Astrocyte (in vitro differentiated cells and primary cell): ENCODE results near the gene ABCC3. TPM values are rescaled to one million over a fixed set of nuclear protein-coding genes. Genes with fewer than 3 reads are reported as not detected.
"Not testable (repeated sequence)": the region's sequence is repeated elsewhere in the genome, so short reads cannot be mapped to it uniquely, and the experiment has no call there.

Experiments used
- DNase-seq: peaks from one replicate; pipeline ENCODE4 v3.0.0-alpha.2; 2010; ENCODE audit warnings: low read depth
- FAIRE-seq: peaks from 2 replicates; lab custom pipeline; 2011; peaks lifted over from hg19 to GRCh38; lab: Jason Lieb, UNC
- H2AFZ ChIP-seq: 2 replicates; pipeline ENCODE4 v1.6.0; 2012; ENCODE audit warnings: low read depth, low read length, inconsistent platforms
- H3K27ac ChIP-seq: 2 replicates; pipeline ENCODE4 v1.5.1; 2011; ENCODE audit warnings: low read depth, low read length, inconsistent platforms
- H3K27me3 ChIP-seq: 2 replicates; pipeline ENCODE4 v1.6.0; 2011; ENCODE audit warnings: low read length, inconsistent platforms; ENCODE audit not compliant: insufficient read depth
- H3K36me3 ChIP-seq: 2 replicates; pipeline ENCODE4 v1.5.1; 2011; ENCODE audit warnings: low read length, inconsistent platforms; ENCODE audit not compliant: insufficient read depth
- H3K4me1 ChIP-seq: 2 replicates; pipeline ENCODE4 v1.5.1; 2011; ENCODE audit warnings: low read length, inconsistent platforms; ENCODE audit not compliant: insufficient read depth
- H3K4me2 ChIP-seq: 2 replicates; pipeline ENCODE4 v1.6.0; 2012; ENCODE audit warnings: low read length, inconsistent platforms
- H3K4me3 ChIP-seq: 2 replicates; pipeline ENCODE4 v1.5.1; 2011; ENCODE audit warnings: low read depth, mild to moderate bottlenecking, low read length, inconsistent platforms; ENCODE audit not compliant: insufficient read depth
- H3K79me2 ChIP-seq: 2 replicates; pipeline ENCODE4 v1.6.0; 2012; ENCODE audit warnings: mild to moderate bottlenecking, low read length, inconsistent platforms; ENCODE audit not compliant: insufficient read depth
- H3K9ac ChIP-seq: 2 replicates; pipeline ENCODE4 v1.6.0; 2012; ENCODE audit warnings: mild to moderate bottlenecking, low read length, inconsistent platforms
- H3K9me3 ChIP-seq: 2 replicates; pipeline ENCODE4 v1.5.1; 2012; ENCODE audit warnings: low read depth, mild to moderate bottlenecking, low read length, inconsistent platforms; ENCODE audit not compliant: insufficient read depth
- H4K20me1 ChIP-seq: 2 replicates; pipeline ENCODE4 v1.6.0; 2012; ENCODE audit warnings: low read length, inconsistent platforms; ENCODE audit not compliant: insufficient read depth
- H3K27ac Mint-ChIP-seq: one replicate; pipeline ENCODE4 v1.8.0; 2021; ENCODE audit warnings: mild to moderate bottlenecking, mixed read lengths; ENCODE audit not compliant: unreplicated experiment
- H3K27me3 Mint-ChIP-seq: one replicate; pipeline ENCODE4 v1.8.0; 2021; ENCODE audit warnings: low read depth, mixed read lengths; ENCODE audit not compliant: unreplicated experiment
- H3K36me3 Mint-ChIP-seq: one replicate; pipeline ENCODE4 v1.8.0; 2021; ENCODE audit warnings: low read depth, mixed read lengths; ENCODE audit not compliant: unreplicated experiment
- H3K4me1 Mint-ChIP-seq: one replicate; pipeline ENCODE4 v1.8.0; 2021; ENCODE audit warnings: low read depth, mixed read lengths; ENCODE audit not compliant: unreplicated experiment
- H3K4me3 Mint-ChIP-seq: one replicate; pipeline ENCODE4 v1.8.0; 2021; ENCODE audit warnings: mild to moderate bottlenecking, moderate library complexity, mixed read lengths; ENCODE audit not compliant: unreplicated experiment
- H3K9me3 Mint-ChIP-seq: one replicate; pipeline ENCODE4 v1.8.0; 2021; ENCODE audit warnings: mild to moderate bottlenecking, mixed read lengths; ENCODE audit not compliant: unreplicated experiment
- EZH2 ChIP-seq: IDR thresholded peaks from 2 replicates; pipeline ENCODE4 v1.6.1; 2012; ENCODE audit warnings: mild to moderate bottlenecking, low read length, inconsistent platforms; ENCODE audit not compliant: insufficient read depth
- total RNA-seq: library from RNA; stranded (reverse); gene quantifications from 2 replicates; pipeline ENCODE4 v1.2.1, GENCODE V29; 2021
- TF ChIP-seq, protein P1 (sequence below): IDR thresholded peaks from 2 replicates; pipeline ENCODE4 v1.5.1; 2011; ENCODE audit warnings: low read depth, mild to moderate bottlenecking, inconsistent platforms, low read length, moderate library complexity; ENCODE audit not compliant: insufficient read depth

The ABCC3 gene
- total RNA-seq, 1 donor from 2014 or later, result 0.41 TPM

DNA sequence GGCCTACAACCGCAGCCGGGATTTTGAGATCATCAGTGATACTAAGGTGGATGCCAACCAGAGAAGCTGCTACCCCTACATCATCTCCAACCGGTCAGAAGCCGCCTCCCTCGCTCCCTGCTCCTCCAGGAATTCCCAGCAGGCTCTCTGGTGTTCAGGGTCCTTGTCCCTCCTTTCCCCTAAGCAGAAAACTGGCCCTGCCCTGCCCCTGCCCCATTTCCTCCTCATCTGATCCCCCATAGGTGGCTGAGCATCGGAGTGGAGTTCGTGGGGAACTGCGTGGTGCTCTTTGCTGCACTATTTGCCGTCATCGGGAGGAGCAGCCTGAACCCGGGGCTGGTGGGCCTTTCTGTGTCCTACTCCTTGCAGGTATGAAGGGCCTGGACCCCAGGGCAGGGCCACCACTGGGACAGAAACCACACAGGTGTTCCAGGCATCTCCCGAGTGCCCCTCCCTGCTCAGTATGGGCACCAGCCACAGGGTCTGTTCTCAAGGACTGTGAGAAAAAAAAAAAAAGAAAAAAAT is 43.2 kb downstream of the ABCC3 start:
- no peak overlapping the region for H2AFZ ChIP-seq
- H3K4me1 ChIP-seq, result peaks cover 5% of the 10 kb centered on the region
- H3K27me3 Mint-ChIP-seq, result peaks cover 50% of the 10 kb centered on the region
- no peak overlapping the region for H3K27ac Mint-ChIP-seq
- no peak overlapping the region for H3K27ac ChIP-seq
- H3K36me3 Mint-ChIP-seq, result no peaks in the 10 kb centered on the region
- H3K36me3 ChIP-seq, result no peaks in the 10 kb centered on the region
- DNase-seq (no peak), FAIRE-seq (no peak)
- no peak overlapping the region for H3K4me2 ChIP-seq
- no peaks in the 10 kb centered on the region for H3K9me3 Mint-ChIP-seq
- no peak overlapping the region for H3K9ac ChIP-seq
- no peaks in the 10 kb centered on the region for H3K9me3 ChIP-seq
- no peak for TF ChIP-seq EZH2
- TF ChIP-seq, protein P1, sequence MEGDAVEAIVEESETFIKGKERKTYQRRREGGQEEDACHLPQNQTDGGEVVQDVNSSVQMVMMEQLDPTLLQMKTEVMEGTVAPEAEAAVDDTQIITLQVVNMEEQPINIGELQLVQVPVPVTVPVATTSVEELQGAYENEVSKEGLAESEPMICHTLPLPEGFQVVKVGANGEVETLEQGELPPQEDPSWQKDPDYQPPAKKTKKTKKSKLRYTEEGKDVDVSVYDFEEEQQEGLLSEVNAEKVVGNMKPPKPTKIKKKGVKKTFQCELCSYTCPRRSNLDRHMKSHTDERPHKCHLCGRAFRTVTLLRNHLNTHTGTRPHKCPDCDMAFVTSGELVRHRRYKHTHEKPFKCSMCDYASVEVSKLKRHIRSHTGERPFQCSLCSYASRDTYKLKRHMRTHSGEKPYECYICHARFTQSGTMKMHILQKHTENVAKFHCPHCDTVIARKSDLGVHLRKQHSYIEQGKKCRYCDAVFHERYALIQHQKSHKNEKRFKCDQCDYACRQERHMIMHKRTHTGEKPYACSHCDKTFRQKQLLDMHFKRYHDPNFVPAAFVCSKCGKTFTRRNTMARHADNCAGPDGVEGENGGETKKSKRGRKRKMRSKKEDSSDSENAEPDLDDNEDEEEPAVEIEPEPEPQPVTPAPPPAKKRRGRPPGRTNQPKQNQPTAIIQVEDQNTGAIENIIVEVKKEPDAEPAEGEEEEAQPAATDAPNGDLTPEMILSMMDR, result no peak
- H3K4me1 Mint-ChIP-seq, result peaks cover 4% of the 10 kb centered on the region
- H3K79me2 ChIP-seq, result no peaks in the 10 kb centered on the region
- H3K4me3 ChIP-seq, result no peak overlapping the region
- H4K20me1 ChIP-seq, result no peaks in the 10 kb centered on the region
- H3K27me3 ChIP-seq, result no peaks in the 10 kb centered on the region
- no peak overlapping the region for H3K4me3 Mint-ChIP-seq

DNA sequence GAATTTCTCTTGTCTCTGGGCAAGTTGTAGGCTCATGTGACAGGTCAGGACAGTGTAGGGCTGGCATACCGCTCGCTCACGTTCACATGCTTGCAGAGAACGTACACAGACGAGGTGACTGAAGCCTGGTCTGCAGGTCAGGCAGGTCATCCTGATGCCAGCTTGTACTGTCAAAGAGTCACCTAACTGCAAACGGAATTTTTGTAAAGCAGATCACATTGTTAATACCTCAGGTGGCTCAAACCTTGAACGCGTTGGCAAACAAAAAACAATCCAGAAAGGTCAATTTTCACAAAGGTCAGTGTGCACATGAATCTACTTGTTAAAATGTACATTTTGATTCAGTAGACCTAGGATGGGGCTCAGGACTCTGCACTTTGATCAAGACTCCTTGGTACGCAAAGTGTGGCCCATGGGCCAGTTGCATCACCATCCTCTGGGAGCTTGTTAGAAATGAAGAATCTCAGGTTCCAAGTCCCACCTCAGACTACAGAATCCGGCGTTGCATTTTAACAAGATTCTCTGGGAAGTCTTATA is 44.4 kb downstream of the ABCC3 start:
- TF ChIP-seq, protein P1, result no peak
- no peak for TF ChIP-seq EZH2
- DNase-seq, result no peak
- H3K27me3 ChIP-seq, result no peaks in the 10 kb centered on the region
- no peak for FAIRE-seq
- H2AFZ ChIP-seq, result no peak overlapping the region
- Mint-ChIP-seq H3K27ac (no peak overlapping the region), H3K4me1 (peaks cover 4% of the 10 kb centered on the region), H3K9me3 (no peaks in the 10 kb centered on the region), H3K4me3 (no peak overlapping the region), H3K27me3 (peaks cover 48% of the 10 kb centered on the region), H3K36me3 (no peaks in the 10 kb centered on the region)
- no peaks in the 10 kb centered on the region for H3K36me3 ChIP-seq
- no peak overlapping the region for H3K4me3 ChIP-seq
- no peak overlapping the region for H3K27ac ChIP-seq
- peaks cover 5% of the 10 kb centered on the region for H3K4me1 ChIP-seq
- H4K20me1 ChIP-seq, result no peaks in the 10 kb centered on the region
- no peak overlapping the region for H3K9ac ChIP-seq
- no peak overlapping the region for H3K4me2 ChIP-seq
- no peaks in the 10 kb centered on the region for H3K9me3 ChIP-seq
- H3K79me2 ChIP-seq, result no peaks in the 10 kb centered on the region

DNA sequence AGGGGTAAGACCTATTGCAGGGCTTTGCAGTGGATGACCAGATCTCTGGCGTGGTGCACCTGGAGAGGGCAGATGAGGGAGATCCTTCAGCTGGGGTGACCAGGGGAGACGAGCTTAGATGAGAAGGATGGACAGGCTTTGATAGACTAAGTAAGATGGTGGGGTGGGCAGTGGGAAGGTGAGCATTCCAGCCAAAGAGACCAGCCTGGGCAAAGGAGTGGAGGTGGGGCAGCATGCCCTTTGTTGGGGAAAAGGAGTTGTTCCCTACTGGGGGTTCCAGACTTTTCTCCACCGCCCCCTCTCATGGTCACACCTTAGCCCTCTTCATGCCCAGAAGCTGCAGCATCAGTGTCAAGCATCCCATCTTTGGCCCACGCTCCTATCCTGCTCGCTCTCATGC is 45.4 kb downstream of the ABCC3 start:
- H4K20me1 ChIP-seq, result no peaks in the 10 kb centered on the region
- no peak overlapping the region for H3K4me3 ChIP-seq
- H3K36me3 ChIP-seq, result no peaks in the 10 kb centered on the region
- H3K27ac ChIP-seq, result no peak overlapping the region
- FAIRE-seq (no peak), DNase-seq (no peak)
- no peak for TF ChIP-seq EZH2
- TF ChIP-seq, protein P1, result no peak
- Mint-ChIP-seq H3K27ac (no peak overlapping the region), H3K27me3 (peaks cover 41% of the 10 kb centered on the region), H3K4me3 (peak overlapping the region; percentile 47), H3K36me3 (no peaks in the 10 kb centered on the region), H3K9me3 (no peaks in the 10 kb centered on the region), H3K4me1 (peaks cover 4% of the 10 kb centered on the region)
- no peaks in the 10 kb centered on the region for H3K9me3 ChIP-seq
- H3K27me3 ChIP-seq, result no peaks in the 10 kb centered on the region
- H3K79me2 ChIP-seq, result no peaks in the 10 kb centered on the region
- H3K4me1 ChIP-seq, result peaks cover 5% of the 10 kb centered on the region
- no peak overlapping the region for H3K4me2 ChIP-seq
- H3K9ac ChIP-seq, result no peak overlapping the region
- H2AFZ ChIP-seq, result no peak overlapping the region

DNA sequence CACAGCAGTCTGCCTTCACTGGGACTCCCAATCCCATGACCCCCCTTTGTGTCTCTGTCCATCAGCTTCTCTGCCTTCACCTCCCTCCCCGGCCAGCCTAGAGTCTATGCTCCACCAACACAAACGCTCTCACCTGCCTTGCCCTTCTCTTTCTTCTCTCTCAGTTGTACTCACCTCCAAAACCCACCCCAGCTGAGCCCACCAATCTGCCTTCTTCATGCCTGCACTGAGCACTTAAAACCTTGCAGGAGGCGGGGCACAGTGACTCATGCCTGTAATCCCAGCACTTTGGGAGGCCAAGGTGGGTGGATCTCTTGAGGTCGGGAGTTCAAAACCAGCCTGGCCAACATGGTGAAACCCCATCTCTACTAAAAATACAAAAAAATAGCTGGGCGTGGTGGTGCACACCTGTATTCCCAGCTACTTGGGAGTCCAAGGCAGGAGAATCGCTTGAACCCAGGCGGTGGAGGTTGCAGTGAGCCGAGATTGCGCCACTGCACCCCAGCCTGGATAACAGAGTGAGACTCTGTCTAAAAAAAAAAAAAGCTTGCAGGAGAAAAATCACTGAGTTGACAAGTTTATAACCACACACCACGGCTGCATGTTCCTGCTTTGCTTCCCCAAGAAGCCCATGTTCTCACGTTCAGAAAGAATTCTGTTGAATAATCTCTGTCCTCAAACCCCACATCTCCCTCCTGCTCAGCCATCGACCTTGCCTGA is 46.0 kb downstream of the ABCC3 start:
- H3K27ac Mint-ChIP-seq, H3K36me3 Mint-ChIP-seq, H3K9ac ChIP-seq, H3K4me3 ChIP-seq, H3K27me3 ChIP-seq, H3K27ac ChIP-seq, DNase-seq, H3K9me3 Mint-ChIP-seq, H3K79me2 ChIP-seq, H3K4me1 Mint-ChIP-seq, H4K20me1 ChIP-seq, FAIRE-seq, H3K36me3 ChIP-seq, H3K4me1 ChIP-seq, H3K9me3 ChIP-seq: not testable (repeated sequence)
- Mint-ChIP-seq H3K4me3 (peak overlapping the region; percentile 4), H3K27me3 (peaks cover 41% of the 10 kb centered on the region)
- Histone ChIP-seq H3K4me2 (peak overlapping the region; percentile 40), H2AFZ (peak overlapping the region; percentile 70)
